ENCODE measurements around the gene LRRC25.

Gene LRRC25

GRCh38 chr19:18424122-18424889 is 26.9 kb upstream of the LRRC25 start:
- ChIA-PET POLR2A (interaction anchor here (1.5 kb wide), 1 partner anchor 143 kb away, joined by 4 read pairs; the partner anchor contains the start of gene JUND), CTCF (no interaction called here)
- no peak for DNase-seq (ENCODE audit: extremely low spot score)
- TF ChIP-seq NFRKB (IDR thresholded peaks at IDR 0.05) (no peak), ARNT (IDR thresholded peaks at IDR 0.05) (no peak), HDGF (IDR thresholded peaks at IDR 0.05; ENCODE audit: borderline replicate concordance) (no peak), FOXM1 (IDR thresholded peaks at IDR 0.05; ENCODE audit: borderline replicate concordance) (no peak), PKNOX1 (IDR thresholded peaks at IDR 0.05) (no peak), ELF4 (IDR thresholded peaks at IDR 0.05) (no peak), FOXA1 (IDR thresholded peaks at IDR 0.05) (no peak), CTBP1 (IDR thresholded peaks at IDR 0.05; ENCODE audit: borderline replicate concordance) (no peak), BHLHE40 (IDR thresholded peaks at IDR 0.05; ENCODE audit: borderline replicate concordance) (no peak), SP1 (IDR thresholded peaks at IDR 0.05) (no peak)

- TF ChIP-seq SUZ12 (IDR thresholded peaks at IDR 0.05): no peak
- no peak for TF ChIP-seq PKNOX1 (IDR thresholded peaks at IDR 0.05)
- no peak for TF ChIP-seq CTBP1 (IDR thresholded peaks at IDR 0.05; ENCODE audit: borderline replicate concordance)
- no peak for TF ChIP-seq LEF1 (IDR thresholded peaks at IDR 0.05; ENCODE audit: borderline replicate concordance)
- no peak for TF ChIP-seq FOXA1 (IDR thresholded peaks at IDR 0.05)
- no peak for TF ChIP-seq SP1 (IDR thresholded peaks at IDR 0.05)
- no peak for TF ChIP-seq ARNT (IDR thresholded peaks at IDR 0.05)
- no peak for TF ChIP-seq HDGF (IDR thresholded peaks at IDR 0.05; ENCODE audit: borderline replicate concordance)
- no peak for TF ChIP-seq BHLHE40 (IDR thresholded peaks at IDR 0.05; ENCODE audit: borderline replicate concordance)
- no peak for TF ChIP-seq ELF4 (IDR thresholded peaks at IDR 0.05)
- DNase-seq (ENCODE audit: extremely low spot score): no peak
- ChIA-PET POLR2A (interaction anchor here (0.7 to 1.5 kb wide), 3 partner anchors 8 to 142 kb away, joined by 3 to 4 read pairs (median 4); partner anchors contain the start of gene JUND), CTCF (no interaction called here)
Observed at GRCh38 chr19:18423258-18424020, 26.0 kb upstream of the LRRC25 start.

GRCh38 chr19:18422530-18423191 is 25.2 kb upstream of the LRRC25 start:
- no peak for DNase-seq (ENCODE audit: extremely low spot score)
- POLR2A ChIA-PET: interaction anchor here (0.7 to 1.5 kb wide), 4 partner anchors 9 to 141 kb away, joined by 3 to 4 read pairs (median 4); partner anchors contain the start of gene JUND
- TF ChIP-seq HDGF (IDR thresholded peaks at IDR 0.05; ENCODE audit: borderline replicate concordance) (no peak), LEF1 (IDR thresholded peaks at IDR 0.05; ENCODE audit: borderline replicate concordance) (no peak), CTBP1 (IDR thresholded peaks at IDR 0.05; ENCODE audit: borderline replicate concordance) (no peak), L3MBTL2 (conservative IDR thresholded peaks at IDR 0.05) (no peak), FOXA1 (IDR thresholded peaks at IDR 0.05) (no peak), PKNOX1 (IDR thresholded peaks at IDR 0.05) (no peak), SP1 (IDR thresholded peaks at IDR 0.05) (no peak)
- CTCF ChIA-PET: no interaction called here

- CTCF ChIA-PET: interaction anchor here (0.7 kb wide), 1 partner anchor 165 kb away, joined by 3 read pairs; no protein-coding TSS in a partner anchor
- POLR2A ChIA-PET: interaction anchor here (1.2 to 1.9 kb wide), 3 partner anchors 13 to 140 kb away, joined by 3 to 5 read pairs (median 4); partner anchors contain the start of gene JUND
- TF ChIP-seq BHLHE40 (IDR thresholded peaks at IDR 0.05; ENCODE audit: borderline replicate concordance) (no peak), CTBP1 (IDR thresholded peaks at IDR 0.05; ENCODE audit: borderline replicate concordance) (no peak), ELF4 (IDR thresholded peaks at IDR 0.05) (no peak), ZNF384 (IDR thresholded peaks at IDR 0.05) (no peak), ARNT (IDR thresholded peaks at IDR 0.05) (no peak), LEF1 (IDR thresholded peaks at IDR 0.05; ENCODE audit: borderline replicate concordance) (no peak), PKNOX1 (IDR thresholded peaks at IDR 0.05) (no peak), HDGF (IDR thresholded peaks at IDR 0.05; ENCODE audit: borderline replicate concordance) (no peak), FOXM1 (IDR thresholded peaks at IDR 0.05; ENCODE audit: borderline replicate concordance) (no peak), FOXA1 (IDR thresholded peaks at IDR 0.05) (no peak), L3MBTL2 (conservative IDR thresholded peaks at IDR 0.05) (no peak)
- DNase-seq (ENCODE audit: extremely low spot score): no peak
Observed at GRCh38 chr19:18421371-18421959, 24.0 kb upstream of the LRRC25 start.

GRCh38 chr19:18420930-18421329 is 23.5 kb upstream of the LRRC25 start:
- ChIA-PET POLR2A (interaction anchor here (1.2 to 1.9 kb wide), 3 partner anchors 13 to 139 kb away, joined by 3 to 5 read pairs (median 4); partner anchors contain the start of gene JUND), CTCF (interaction anchor here (0.7 kb wide), 1 partner anchor 166 kb away, joined by 3 read pairs; no protein-coding TSS in a partner anchor)
- no peak for TF ChIP-seq SP1 (IDR thresholded peaks at IDR 0.05)
- TF ChIP-seq ARNT (IDR thresholded peaks at IDR 0.05): no peak
- no peak for TF ChIP-seq FOXA1 (IDR thresholded peaks at IDR 0.05)
- no peak for TF ChIP-seq FOXK2 (IDR thresholded peaks at IDR 0.05)
- no peak for TF ChIP-seq ELF4 (IDR thresholded peaks at IDR 0.05)
- no peak for TF ChIP-seq CTBP1 (IDR thresholded peaks at IDR 0.05; ENCODE audit: borderline replicate concordance)
- TF ChIP-seq NFRKB (IDR thresholded peaks at IDR 0.05): no peak
- no peak for TF ChIP-seq BHLHE40 (IDR thresholded peaks at IDR 0.05; ENCODE audit: borderline replicate concordance)
- TF ChIP-seq FOXM1 (IDR thresholded peaks at IDR 0.05; ENCODE audit: borderline replicate concordance): no peak
- TF ChIP-seq LEF1 (IDR thresholded peaks at IDR 0.05; ENCODE audit: borderline replicate concordance): no peak
- no peak for TF ChIP-seq SUZ12 (IDR thresholded peaks at IDR 0.05)
- TF ChIP-seq TARDBP (IDR thresholded peaks at IDR 0.05): no peak
- TF ChIP-seq HDGF (IDR thresholded peaks at IDR 0.05; ENCODE audit: borderline replicate concordance): no peak
- no peak for TF ChIP-seq ZNF384 (IDR thresholded peaks at IDR 0.05)
- TF ChIP-seq L3MBTL2 (conservative IDR thresholded peaks at IDR 0.05): no peak
- no peak for TF ChIP-seq PKNOX1 (IDR thresholded peaks at IDR 0.05)
- no peak for DNase-seq (ENCODE audit: extremely low spot score)
